Left ventricle myocardium superior (tissue), 1 donor: ENCODE measurements around the gene NEK10. TPM values are rescaled to one million over a fixed set of nuclear protein-coding genes. Genes with fewer than 3 reads are reported as not detected.

ENCODE experiments used
- ATAC-seq: fragments of 200-7000 bp; cut with Tn5 transposase; one replicate; pipeline ENCODE4 v1.9.1; 2020; ENCODE audit warnings: mild to moderate bottlenecking, moderate library complexity
- DNase-seq: peaks from one replicate; pipeline ENCODE4 v3.0.0-alpha.2; 2020
- intact Hi-C: fragments of 100-400 bp; cut with micrococcal nuclease; formaldehyde crosslinking; loops from one replicate; pipeline ENCODE4 v1.11.0; 2022
- total RNA-seq: library from RNA; stranded (reverse); fragmentation: NEBNext Ultra II Directional; extraction: Animal tissue kit (Norgen Biotek cat#: 25700); gene quantifications from one replicate; pipeline ENCODE4 v1.2.1, GENCODE V29; 2021
- donor health status: DM: no; HTN: yes; CAD: no; lungs with severe emphysema.

NEK10 gene
- total RNA-seq, 1 donor from 2014 or later, result 16.9 TPM

DNA sequence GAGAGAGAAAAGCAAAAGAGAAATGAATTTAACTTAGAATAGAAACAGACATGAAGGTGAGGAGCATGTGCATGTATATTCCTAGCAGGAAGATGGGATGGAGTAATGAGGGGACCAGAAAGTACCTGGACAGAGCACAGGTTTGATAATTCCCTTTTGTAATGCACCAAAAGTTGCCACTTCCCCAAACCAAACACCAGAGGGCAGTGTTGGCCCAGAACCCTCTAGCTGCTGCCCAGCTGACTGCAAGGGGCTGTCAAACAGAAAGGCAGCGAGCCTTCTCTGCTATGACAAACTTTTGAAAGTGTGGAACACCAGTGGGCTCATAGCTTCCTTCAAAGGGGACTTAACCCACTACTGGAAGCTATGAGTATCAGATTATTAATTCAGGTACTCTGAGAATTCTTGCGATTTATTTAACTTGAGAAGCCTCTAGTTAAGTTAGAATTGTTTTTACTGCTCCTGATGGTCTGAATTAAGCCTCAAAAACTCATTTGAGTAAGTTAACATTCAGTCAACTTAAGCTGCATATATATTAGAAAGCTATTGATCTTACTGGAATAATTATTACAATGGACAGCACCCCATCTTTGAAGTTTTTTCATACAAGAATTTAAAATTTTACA, 234.9 kb downstream of the NEK10 start:
- intact Hi-C loops, result loop anchor here (10.0 kb wide), 1 partner anchor 121 kb away; no protein-coding TSS in a partner anchor
- DNase-seq (peak; percentile 54), ATAC-seq (peak; percentile 70)

- DNase-seq (no peak), ATAC-seq (no peak)
- intact Hi-C loops, result loop anchor here (10.0 kb wide), 1 partner anchor 122 kb away; no protein-coding TSS in a partner anchor
These were observed 236.1 kb downstream of the NEK10 start for GRCh38 chr3:27133060-27133459.

DNA sequence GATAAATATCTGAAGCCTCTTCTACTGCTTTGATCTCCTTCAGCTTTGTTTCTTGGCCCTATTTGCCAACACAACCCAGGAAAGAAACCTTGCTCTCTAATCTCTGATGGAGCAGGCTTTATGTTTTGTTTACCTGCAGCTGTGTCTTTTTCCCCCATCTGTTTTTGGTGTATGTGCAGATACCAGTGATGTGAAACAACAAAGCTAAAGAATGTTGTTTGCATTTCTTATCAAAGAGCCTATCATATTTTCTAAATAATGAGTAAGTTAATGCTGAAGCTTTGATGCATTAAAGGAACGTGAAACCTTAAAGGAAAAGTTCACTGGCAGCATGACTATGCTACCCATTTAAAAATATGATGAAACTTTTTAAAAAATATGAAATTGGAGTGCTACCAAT, 238.4 kb downstream of the NEK10 start:
- intact Hi-C loops, result loop anchor here (10.0 kb wide), 1 partner anchor 124 kb away; no protein-coding TSS in a partner anchor
- no peak for ATAC-seq
- no peak for DNase-seq

DNA sequence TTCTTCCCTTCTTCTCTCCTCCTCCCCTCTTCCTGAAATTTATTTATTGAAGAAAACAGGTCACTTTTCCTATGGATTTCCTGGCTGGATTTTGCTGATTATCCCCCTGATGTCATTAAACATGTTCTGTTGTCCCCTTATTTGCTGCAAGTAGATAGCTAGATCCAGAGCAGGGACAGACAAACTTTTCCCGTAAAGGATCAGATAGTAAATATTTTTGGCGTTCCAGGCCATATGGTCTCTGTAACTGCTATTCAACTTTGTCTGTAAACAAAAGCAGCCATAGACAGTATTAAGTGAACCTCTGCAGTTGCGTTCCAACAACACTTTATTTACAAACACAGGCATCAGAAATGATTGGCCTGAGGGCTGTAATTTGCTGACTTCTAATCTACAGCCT, 241.3 kb downstream of the NEK10 start:
- ATAC-seq, result no peak
- DNase-seq, result no peak
- intact Hi-C loops, result no loop called here

DNA sequence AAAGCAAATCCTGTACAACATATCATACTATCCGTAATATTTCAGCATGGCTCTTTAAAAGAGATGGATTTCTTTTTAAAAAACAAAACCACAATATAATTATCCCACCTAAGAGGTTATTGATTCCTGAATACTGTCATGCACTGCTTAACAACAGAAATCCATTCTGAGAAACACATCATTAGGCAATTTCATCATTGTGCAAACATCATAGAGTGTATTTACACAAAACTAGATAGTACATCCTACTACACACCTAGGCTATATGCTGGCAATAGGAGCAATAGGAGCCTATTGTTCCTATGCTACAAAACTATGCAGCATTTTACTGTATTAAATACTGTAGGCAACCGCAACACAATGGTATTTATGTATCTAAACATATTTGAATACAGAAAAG, 242.0 kb downstream of the NEK10 start:
- DNase-seq (no peak), ATAC-seq (no peak)
- intact Hi-C loops, result no loop called here

- intact Hi-C loops, result no loop called here
These were observed 243.2 kb downstream of the NEK10 start for GRCh38 chr3:27125821-27126501.

DNA sequence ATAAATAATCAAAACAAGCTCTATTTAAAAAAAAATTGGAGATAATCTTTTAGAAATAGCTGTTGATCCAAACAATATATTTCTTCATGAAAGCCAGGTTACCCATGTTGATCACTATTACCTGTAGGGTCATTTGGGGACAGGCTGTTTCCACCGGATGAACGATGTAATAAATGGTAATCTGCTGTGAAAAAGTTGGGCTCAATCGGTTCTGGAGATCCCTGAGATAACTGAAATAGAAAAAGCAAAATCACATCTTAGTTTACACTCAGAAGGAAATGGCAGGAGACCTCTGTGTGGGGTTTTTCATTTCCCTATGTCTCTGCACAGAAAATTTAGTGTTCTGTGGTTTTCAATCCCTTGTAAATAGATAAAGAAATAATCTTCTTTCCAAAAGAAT, 249.5 kb downstream of the NEK10 start:
- DNase-seq (no peak), ATAC-seq (no peak)
- intact Hi-C loops, result no loop called here

More at GRCh38 chr3:27125821-27126501, 243.2 kb downstream of the NEK10 start:
- ATAC-seq, result no peak
- no peak for DNase-seq

GRCh38 chr3:27115352-27115751, 253.8 kb downstream of the NEK10 start:
- DNase-seq, result no peak
- intact Hi-C loops, result no loop called here
- no peak for ATAC-seq

- intact Hi-C loops, result no loop called here
- DNase-seq, result no peak
- no peak for ATAC-seq
These were observed 254.5 kb downstream of the NEK10 start for GRCh38 chr3:27114684-27115083.

DNA sequence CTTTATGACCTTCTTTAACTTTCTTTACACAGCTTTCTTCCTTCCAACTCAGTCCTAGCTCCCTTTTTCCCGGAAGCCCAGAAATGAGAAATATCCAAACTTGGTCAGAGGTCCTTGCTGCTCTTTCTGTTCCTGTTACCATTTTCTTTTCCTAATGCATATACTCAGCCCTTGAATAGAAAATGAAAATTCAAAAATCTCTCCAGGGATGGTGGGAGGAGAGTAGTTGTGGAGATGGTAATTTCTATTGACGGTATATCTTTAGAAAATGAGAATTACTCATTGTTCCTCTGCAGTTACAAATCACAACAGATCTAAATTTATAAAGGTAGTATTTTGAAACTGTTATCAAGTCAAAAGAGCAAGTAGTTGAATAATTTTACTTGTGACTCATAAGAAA, 255.1 kb downstream of the NEK10 start:
- ATAC-seq (no peak), DNase-seq (no peak)
- intact Hi-C loops, result no loop called here

DNA sequence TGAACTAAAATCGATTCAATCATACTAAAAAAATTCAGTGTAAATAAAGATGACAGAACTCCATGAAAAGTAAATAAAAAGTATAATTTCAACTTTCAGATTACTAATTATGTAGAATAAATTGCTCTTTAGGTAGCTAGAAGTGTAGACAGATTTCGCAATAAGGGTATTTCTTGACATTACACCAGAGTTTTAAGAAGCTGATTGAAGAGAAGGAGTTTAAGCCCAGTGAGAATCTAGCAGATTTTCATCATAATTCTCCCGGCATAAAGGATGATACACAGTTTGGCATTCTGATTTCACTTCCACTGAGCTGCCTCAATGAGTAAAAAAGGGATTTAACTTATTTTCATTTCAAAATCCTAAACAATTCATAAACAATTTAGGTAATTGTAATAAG, 259.2 kb downstream of the NEK10 start:
- ATAC-seq (no peak), DNase-seq (no peak)
- intact Hi-C loops, result no loop called here

- DNase-seq, result no peak
- intact Hi-C loops, result no loop called here
- no peak for ATAC-seq
These were observed 260.9 kb downstream of the NEK10 start for GRCh38 chr3:27108322-27108721.

DNA sequence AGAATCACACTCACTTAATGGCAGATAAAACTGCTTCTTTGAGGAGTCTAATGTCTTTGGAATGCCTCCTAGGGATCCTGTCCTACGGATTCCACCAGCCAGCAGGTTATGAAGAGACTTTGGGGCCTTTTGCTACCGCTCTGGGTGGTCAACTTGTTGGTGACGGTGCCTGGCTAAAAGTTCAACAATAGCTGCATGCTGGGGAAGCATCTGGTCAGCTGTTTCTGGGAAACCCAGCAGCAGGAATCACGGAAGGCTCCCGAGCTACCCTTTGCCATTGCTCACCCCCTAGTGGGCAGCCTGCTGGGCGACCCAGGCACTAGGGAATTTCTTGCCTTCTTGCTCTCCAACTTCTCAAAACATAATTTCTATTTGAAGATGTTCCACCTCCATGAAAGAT, 263.3 kb downstream of the NEK10 start:
- intact Hi-C loops, result no loop called here
- no peak for ATAC-seq
- no peak for DNase-seq

- intact Hi-C loops, result no loop called here
- ATAC-seq, result no peak
- no peak for DNase-seq
These were observed 272.0 kb downstream of the NEK10 start for GRCh38 chr3:27097182-27097581.

- DNase-seq (no peak), ATAC-seq (no peak)
- intact Hi-C loops, result no loop called here
These were observed 273.5 kb downstream of the NEK10 start for GRCh38 chr3:27095553-27096222.

DNA sequence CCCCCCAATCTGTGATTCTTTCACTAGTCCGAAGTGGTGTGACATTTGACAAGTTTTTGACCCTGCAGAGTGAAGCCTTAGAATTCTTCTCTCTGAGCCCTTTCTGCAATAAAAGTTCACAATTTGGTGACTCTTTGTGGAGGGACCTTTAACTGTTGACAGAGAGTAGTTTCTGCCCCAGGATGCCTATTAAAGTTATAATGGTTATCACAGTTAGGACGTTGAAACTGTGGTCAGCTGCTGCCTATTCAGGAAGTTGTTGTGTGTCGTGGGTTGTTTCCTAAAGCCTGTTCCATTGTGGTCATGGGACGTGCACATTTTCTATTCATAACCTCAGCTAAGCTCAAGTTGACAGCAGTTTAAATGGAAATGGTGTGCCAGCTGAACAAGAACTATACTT, 274.5 kb downstream of the NEK10 start:
- intact Hi-C loops, result no loop called here
- DNase-seq (no peak), ATAC-seq (no peak)

- intact Hi-C loops, result no loop called here
- ATAC-seq (no peak), DNase-seq (no peak)
These were observed 275.4 kb downstream of the NEK10 start for GRCh38 chr3:27093771-27094170.

- intact Hi-C loops, result no loop called here
- ATAC-seq (peak; percentile 70), DNase-seq (no peak)
These were observed 278.7 kb downstream of the NEK10 start for GRCh38 chr3:27090275-27091041.

DNA sequence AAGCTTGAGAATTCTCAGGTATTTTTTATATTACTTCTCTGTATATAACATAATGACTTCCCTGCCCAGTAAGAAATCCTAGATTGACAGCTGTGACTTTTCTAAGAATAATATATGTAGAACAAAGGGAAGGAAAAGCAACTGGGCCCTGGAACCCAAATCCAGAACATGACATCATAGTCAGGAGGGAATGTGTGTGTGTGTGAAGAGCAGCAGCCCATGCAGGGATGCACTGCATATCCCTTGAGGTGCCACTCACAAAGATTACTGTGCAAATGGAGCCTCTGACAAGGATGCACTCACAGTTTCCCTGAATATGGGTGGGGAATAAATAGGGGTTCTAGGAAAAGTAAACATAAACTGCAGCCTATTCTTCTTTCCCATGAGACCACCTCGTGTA, 279.5 kb downstream of the NEK10 start:
- peak; percentile 49 for ATAC-seq
- intact Hi-C loops, result no loop called here
- no peak for DNase-seq

GRCh38 chr3:27089068-27089467, 280.1 kb downstream of the NEK10 start:
- DNase-seq (peak; percentile 44), ATAC-seq (peak; percentile 52)
- intact Hi-C loops, result no loop called here
